ENCODE data around the gene CBLB. TPM values are rescaled to one million over a fixed set of nuclear protein-coding genes. Genes with fewer than 3 reads are reported as not detected.

CBLB gene
- total and polyA plus RNA-seq, 2 donors (not counting 1 experiment from before 2014, with no cell fraction given), result 26.9 to 28.5 TPM

- Histone ChIP-seq H4K20me1 (ENCODE audit: control insufficient read depth, extremely low read depth, insufficient read depth, low read length) (no peaks in the 10 kb centered on the region), H3K4me1 (ENCODE audit: control insufficient read depth, extremely low read depth, insufficient read depth, low read length) (no peaks in the 10 kb centered on the region), H3K4me3 (replicated peaks in 1 of 4; ENCODE audit: control extremely low read depth in 1 of 4, insufficient read depth in 1 of 4, low read depth in 3 of 4, low read length in 4 of 4) (no peak overlapping the region), H3K9me3 (ENCODE audit: control insufficient read depth, insufficient read depth, low read depth, low read length) (no peaks in the 10 kb centered on the region), H2AFZ (ENCODE audit: low read length) (no peak overlapping the region), H3K27ac (ENCODE audit: insufficient read depth, low read length) (no peak overlapping the region), H3K27me3 (ENCODE audit: control insufficient read depth, insufficient read depth, low read length) (no peaks in the 10 kb centered on the region), H3K9ac (ENCODE audit: insufficient read depth, low read length) (no peak overlapping the region), H3K79me2 (ENCODE audit: control insufficient read depth, insufficient read depth, low read length) (no peaks in the 10 kb centered on the region), H3K4me2 (ENCODE audit: extremely low read depth, insufficient read depth, low read length) (no peak overlapping the region), H3K36me3 (ENCODE audit: control insufficient read depth, insufficient read depth, low read length) (no peaks in the 10 kb centered on the region)
- peak; percentile 62 to 70 for DNase-seq (ENCODE audit: low read depth in 2 of 2)
- TF ChIP-seq EZH2 (IDR thresholded peaks at IDR 0.05; ENCODE audit: low read length, missing control alignments), result no peak
- TF ChIP-seq CTCF (conservative IDR thresholded peaks at IDR 0.05 in 1 of 2, IDR thresholded peaks at IDR 0.05 in 1 of 2; ENCODE audit: low read depth in 1 of 2, low read length in 2 of 2), result no peak
Measured at GRCh38 chr3:105899516-105899915, 30.7 kb upstream of the CBLB start.

- H3K36me3 ChIP-seq (ENCODE audit: control insufficient read depth, insufficient read depth, low read length), result no peaks in the 10 kb centered on the region
- no peak overlapping the region for H3K9ac ChIP-seq (ENCODE audit: insufficient read depth, low read length)
- no peaks in the 10 kb centered on the region for H4K20me1 ChIP-seq (ENCODE audit: control insufficient read depth, extremely low read depth, insufficient read depth, low read length)
- TF ChIP-seq EZH2 (IDR thresholded peaks at IDR 0.05; ENCODE audit: low read length, missing control alignments) (no peak), CTCF (conservative IDR thresholded peaks at IDR 0.05 in 1 of 2, IDR thresholded peaks at IDR 0.05 in 1 of 2; ENCODE audit: low read depth in 1 of 2, low read length in 2 of 2) (no peak)
- H3K4me1 ChIP-seq (ENCODE audit: control insufficient read depth, extremely low read depth, insufficient read depth, low read length), result no peaks in the 10 kb centered on the region
- no peak overlapping the region for H3K4me2 ChIP-seq (ENCODE audit: extremely low read depth, insufficient read depth, low read length)
- H3K79me2 ChIP-seq (ENCODE audit: control insufficient read depth, insufficient read depth, low read length), result no peaks in the 10 kb centered on the region
- H3K9me3 ChIP-seq (ENCODE audit: control insufficient read depth, insufficient read depth, low read depth, low read length), result no peaks in the 10 kb centered on the region
- H2AFZ ChIP-seq (ENCODE audit: low read length), result peak overlapping the region; percentile 9
- no peak overlapping the region for H3K27ac ChIP-seq (ENCODE audit: insufficient read depth, low read length)
- no peaks in the 10 kb centered on the region for H3K27me3 ChIP-seq (ENCODE audit: control insufficient read depth, insufficient read depth, low read length)
- DNase-seq (ENCODE audit: low read depth in 2 of 2), result no peak
- H3K4me3 ChIP-seq (replicated peaks in 1 of 4; ENCODE audit: control extremely low read depth in 1 of 4, insufficient read depth in 1 of 4, low read depth in 3 of 4, low read length in 4 of 4), result no peak overlapping the region
Measured at GRCh38 chr3:105891101-105891500, 22.3 kb upstream of the CBLB start.

- no peak overlapping the region for H3K9ac ChIP-seq (ENCODE audit: insufficient read depth, low read length)
- no peak for DNase-seq (ENCODE audit: low read depth in 2 of 2)
- H3K79me2 ChIP-seq (ENCODE audit: control insufficient read depth, insufficient read depth, low read length), result no peaks in the 10 kb centered on the region
- no peaks in the 10 kb centered on the region for H3K4me1 ChIP-seq (ENCODE audit: control insufficient read depth, extremely low read depth, insufficient read depth, low read length)
- no peak overlapping the region for H3K4me3 ChIP-seq (replicated peaks in 1 of 4; ENCODE audit: control extremely low read depth in 1 of 4, insufficient read depth in 1 of 4, low read depth in 3 of 4, low read length in 4 of 4)
- no peak overlapping the region for H2AFZ ChIP-seq (ENCODE audit: low read length)
- TF ChIP-seq EZH2 (IDR thresholded peaks at IDR 0.05; ENCODE audit: low read length, missing control alignments) (no peak), CTCF (conservative IDR thresholded peaks at IDR 0.05 in 1 of 2, IDR thresholded peaks at IDR 0.05 in 1 of 2; ENCODE audit: low read depth in 1 of 2, low read length in 2 of 2) (no peak)
- no peak overlapping the region for H3K27ac ChIP-seq (ENCODE audit: insufficient read depth, low read length)
- no peak overlapping the region for H3K4me2 ChIP-seq (ENCODE audit: extremely low read depth, insufficient read depth, low read length)
- H4K20me1 ChIP-seq (ENCODE audit: control insufficient read depth, extremely low read depth, insufficient read depth, low read length), result no peaks in the 10 kb centered on the region
- no peaks in the 10 kb centered on the region for H3K36me3 ChIP-seq (ENCODE audit: control insufficient read depth, insufficient read depth, low read length)
- H3K9me3 ChIP-seq (ENCODE audit: control insufficient read depth, insufficient read depth, low read depth, low read length), result no peaks in the 10 kb centered on the region
- no peaks in the 10 kb centered on the region for H3K27me3 ChIP-seq (ENCODE audit: control insufficient read depth, insufficient read depth, low read length)
Measured at GRCh38 chr3:105888621-105889579, 20.1 kb upstream of the CBLB start.
